ENCODE results near the gene HSPA1B. TPM values are rescaled to one million over a fixed set of nuclear protein-coding genes. Genes with fewer than 3 reads are reported as not detected.
"Not testable (repeated sequence)": the region's sequence is repeated elsewhere in the genome, so short reads cannot be mapped to it uniquely, and the experiment has no call there.

The HSPA1B gene
- total RNA-seq, 1 donor, result 13.3 TPM

- not testable (repeated sequence) for H3K4me3 ChIP-seq (ENCODE audit: low read length); H3K27me3 ChIP-seq (ENCODE audit: insufficient read depth, low read length); H3K9me3 ChIP-seq (ENCODE audit: low read depth, low read length); H3K4me1 ChIP-seq (ENCODE audit: insufficient read depth, low read length)
Measured at GRCh38 chr6:31851980-31852718, 24.6 kb downstream of the HSPA1B start.

- not testable (repeated sequence) for H3K4me3 ChIP-seq (ENCODE audit: low read length); H3K27me3 ChIP-seq (ENCODE audit: insufficient read depth, low read length); H3K9me3 ChIP-seq (ENCODE audit: low read depth, low read length)
- peaks cover 15% of the 10 kb centered on the region for H3K4me1 ChIP-seq (ENCODE audit: insufficient read depth, low read length)
Measured at GRCh38 chr6:31857774-31858173, 30.2 kb downstream of the HSPA1B start.

- H3K27me3 ChIP-seq (ENCODE audit: insufficient read depth, low read length), result no peaks in the 10 kb centered on the region
- H3K4me3 ChIP-seq (ENCODE audit: low read length), result no peak overlapping the region
- H3K4me1 ChIP-seq (ENCODE audit: insufficient read depth, low read length), result peaks cover 22% of the 10 kb centered on the region
- no peaks in the 10 kb centered on the region for H3K9me3 ChIP-seq (ENCODE audit: low read depth, low read length)
Measured at GRCh38 chr6:31858707-31859106, 31.2 kb downstream of the HSPA1B start.

DNA sequence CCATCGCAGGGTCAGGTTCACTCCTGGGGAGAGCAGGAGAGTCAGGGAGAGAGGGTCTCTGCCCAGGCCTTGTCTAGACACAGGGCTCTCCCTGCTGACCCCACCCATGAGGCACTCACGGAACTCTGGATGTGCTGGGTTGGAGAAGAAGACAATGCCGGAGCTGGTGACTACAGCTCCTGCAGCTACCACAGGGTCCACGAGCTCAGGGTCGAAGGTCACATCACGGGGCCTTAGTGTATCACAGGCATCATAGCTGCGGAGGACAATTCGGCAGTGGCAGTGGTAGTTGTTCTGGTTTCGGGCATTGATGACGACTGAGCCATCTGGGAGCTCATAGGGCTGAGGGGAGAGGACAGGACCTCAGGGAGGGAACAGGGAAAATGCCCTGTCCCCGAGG lies 32.4 kb downstream of the HSPA1B start:
- Histone ChIP-seq H3K9me3 (ENCODE audit: low read depth, low read length) (no peaks in the 10 kb centered on the region), H3K4me1 (ENCODE audit: insufficient read depth, low read length) (peaks cover 29% of the 10 kb centered on the region), H3K27me3 (ENCODE audit: insufficient read depth, low read length) (no peaks in the 10 kb centered on the region), H3K4me3 (ENCODE audit: low read length) (no peak overlapping the region)

GRCh38 chr6:31860349-31860748 lies 32.8 kb downstream of the HSPA1B start:
- Histone ChIP-seq H3K4me3 (ENCODE audit: low read length) (no peak overlapping the region), H3K27me3 (ENCODE audit: insufficient read depth, low read length) (no peaks in the 10 kb centered on the region), H3K4me1 (ENCODE audit: insufficient read depth, low read length) (peaks cover 29% of the 10 kb centered on the region), H3K9me3 (ENCODE audit: low read depth, low read length) (no peaks in the 10 kb centered on the region)

DNA sequence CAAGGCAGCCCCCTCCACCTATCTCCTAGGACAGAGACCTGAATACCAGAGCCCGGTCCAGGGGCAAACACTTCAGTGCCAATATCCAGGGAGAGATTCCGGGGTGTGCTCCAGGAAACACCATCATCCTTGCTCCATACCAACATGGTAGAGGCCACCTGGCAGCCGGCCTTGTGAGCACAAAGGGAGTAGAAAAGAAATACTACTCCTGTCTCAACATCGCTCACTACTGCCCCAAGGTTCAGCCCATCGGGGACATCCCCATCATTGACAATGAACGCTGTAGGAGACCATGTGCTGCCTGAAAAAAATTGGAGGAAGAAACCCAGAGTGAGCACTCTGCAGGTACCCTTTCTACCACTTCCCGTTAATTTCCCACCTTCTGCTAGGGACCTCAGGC lies 33.6 kb downstream of the HSPA1B start:
- no peaks in the 10 kb centered on the region for H3K27me3 ChIP-seq (ENCODE audit: insufficient read depth, low read length)
- H3K4me1 ChIP-seq (ENCODE audit: insufficient read depth, low read length), result peaks cover 29% of the 10 kb centered on the region
- H3K9me3 ChIP-seq (ENCODE audit: low read depth, low read length), result no peaks in the 10 kb centered on the region
- no peak overlapping the region for H3K4me3 ChIP-seq (ENCODE audit: low read length)

DNA sequence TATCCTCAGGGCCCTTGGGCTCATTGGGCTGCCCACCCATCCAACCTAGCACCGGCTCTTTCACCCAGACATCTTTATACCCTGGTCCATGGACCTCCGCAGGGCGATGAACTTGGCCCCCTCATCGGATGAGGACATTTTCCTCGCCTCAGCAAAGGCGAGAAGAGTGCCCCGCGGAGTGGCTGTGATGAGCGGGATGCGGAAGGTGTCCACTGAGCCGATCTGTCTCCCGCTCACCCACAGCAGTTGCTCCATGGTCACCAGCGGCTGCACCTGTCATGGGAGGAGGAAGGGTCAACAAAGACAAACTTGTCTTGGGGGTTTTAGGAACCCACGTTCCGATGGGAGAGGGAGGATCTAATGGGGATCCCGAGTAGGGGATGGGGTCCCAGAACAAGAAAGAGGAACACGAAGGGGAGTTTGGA lies 34.4 kb downstream of the HSPA1B start:
- H3K4me1 ChIP-seq (ENCODE audit: insufficient read depth, low read length), result peaks cover 29% of the 10 kb centered on the region
- no peaks in the 10 kb centered on the region for H3K9me3 ChIP-seq (ENCODE audit: low read depth, low read length)
- H3K27me3 ChIP-seq (ENCODE audit: insufficient read depth, low read length), result no peaks in the 10 kb centered on the region
- H3K4me3 ChIP-seq (ENCODE audit: low read length), result peak overlapping the region; percentile 79

GRCh38 chr6:31862344-31863235 lies 35.1 kb downstream of the HSPA1B start, which contains the start of gene NEU1:
NEU1 (minus strand) TSS chr6:31862821; CDS start chr6:31862776, 45 bp downstream.
- Histone ChIP-seq H3K9me3 (ENCODE audit: low read depth, low read length) (no peaks in the 10 kb centered on the region), H3K27me3 (ENCODE audit: insufficient read depth, low read length) (no peaks in the 10 kb centered on the region), H3K4me3 (ENCODE audit: low read length) (peak within 1 kb of the TSS; percentile 79), H3K4me1 (ENCODE audit: insufficient read depth, low read length) (peaks cover 29% of the 10 kb centered on the region)

DNA sequence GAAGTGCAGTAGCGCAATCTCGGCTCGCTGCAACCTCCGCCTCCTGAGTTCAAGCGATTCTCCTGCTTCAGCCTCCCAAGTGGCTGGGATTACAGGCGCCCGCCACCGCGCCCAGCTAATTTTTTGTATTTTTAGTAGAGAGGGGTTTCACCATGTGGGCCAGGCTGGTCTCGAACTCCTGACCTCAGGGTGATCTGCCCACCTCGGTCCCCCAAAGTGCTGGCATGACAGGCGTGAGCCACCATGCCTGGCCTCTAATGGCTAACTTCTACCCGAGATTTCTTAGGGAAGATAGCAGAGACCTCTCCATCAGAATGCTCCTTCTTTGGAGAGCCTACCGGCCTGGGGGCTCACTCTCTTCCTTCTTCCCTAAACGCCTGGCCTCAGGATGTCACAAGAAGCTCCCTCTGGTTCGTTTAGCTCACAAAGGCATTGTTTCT lies 36.6 kb downstream of the HSPA1B start:
- peak overlapping the region; percentile 54 for H3K4me3 ChIP-seq (ENCODE audit: low read length)
- H3K9me3 ChIP-seq (ENCODE audit: low read depth, low read length); H3K27me3 ChIP-seq (ENCODE audit: insufficient read depth, low read length): not testable (repeated sequence)
- peaks cover 29% of the 10 kb centered on the region for H3K4me1 ChIP-seq (ENCODE audit: insufficient read depth, low read length)

- H3K9me3 ChIP-seq (ENCODE audit: low read depth, low read length), result no peaks in the 10 kb centered on the region
- peaks cover 29% of the 10 kb centered on the region for H3K4me1 ChIP-seq (ENCODE audit: insufficient read depth, low read length)
Measured at GRCh38 chr6:31864818-31865204, 37.3 kb downstream of the HSPA1B start.

GRCh38 chr6:31865205-31866118 lies 37.9 kb downstream of the HSPA1B start:
- Histone ChIP-seq H3K4me3 (ENCODE audit: low read length) (no peak overlapping the region), H3K4me1 (ENCODE audit: insufficient read depth, low read length) (peaks cover 29% of the 10 kb centered on the region), H3K27me3 (ENCODE audit: insufficient read depth, low read length) (no peaks in the 10 kb centered on the region), H3K9me3 (ENCODE audit: low read depth, low read length) (no peaks in the 10 kb centered on the region)

More at GRCh38 chr6:31864818-31865204, 37.3 kb downstream of the HSPA1B start:
- Histone ChIP-seq H3K27me3 (ENCODE audit: insufficient read depth, low read length) (no peaks in the 10 kb centered on the region), H3K4me3 (ENCODE audit: low read length) (no peak overlapping the region)

GRCh38 chr6:31868658-31868971 lies 41.1 kb downstream of the HSPA1B start:
- not testable (repeated sequence) for H3K27me3 ChIP-seq (ENCODE audit: insufficient read depth, low read length); H3K4me1 ChIP-seq (ENCODE audit: insufficient read depth, low read length); H3K9me3 ChIP-seq (ENCODE audit: low read depth, low read length)

GRCh38 chr6:31869343-31869742 lies 41.8 kb downstream of the HSPA1B start:
- Histone ChIP-seq H3K9me3 (ENCODE audit: low read depth, low read length) (no peaks in the 10 kb centered on the region), H3K4me3 (ENCODE audit: low read length) (no peak overlapping the region), H3K27me3 (ENCODE audit: insufficient read depth, low read length) (no peaks in the 10 kb centered on the region), H3K4me1 (ENCODE audit: insufficient read depth, low read length) (peaks cover 1% of the 10 kb centered on the region)

More at GRCh38 chr6:31868658-31868971, 41.1 kb downstream of the HSPA1B start:
- H3K4me3 ChIP-seq (ENCODE audit: low read length), result not testable (repeated sequence)

- no peaks in the 10 kb centered on the region for H3K4me1 ChIP-seq (ENCODE audit: insufficient read depth, low read length)
- H3K4me3 ChIP-seq (ENCODE audit: low read length), result no peak overlapping the region
- no peaks in the 10 kb centered on the region for H3K9me3 ChIP-seq (ENCODE audit: low read depth, low read length)
- H3K27me3 ChIP-seq (ENCODE audit: insufficient read depth, low read length), result no peaks in the 10 kb centered on the region
Measured at GRCh38 chr6:31870385-31870921, 42.9 kb downstream of the HSPA1B start.
